Activated CD4-positive, alpha-beta T cell treated with anti-CD3 and anti-CD28 coated beads for 24 hours (primary cell): ENCODE data around the gene LYST.
"Not testable (repeated sequence)": the region's sequence is repeated elsewhere in the genome, so short reads cannot be mapped to it uniquely, and the experiment has no call there.

ENCODE experiments used
- DNase-seq, 2 donors: peaks; one replicate each; pipeline ENCODE4 v3.0.0-alpha.2; 2020; ENCODE audit warnings: low read depth in 2 of 2

The LYST gene

GRCh38 chr1:235822685-235823084, 44.0 kb downstream of the LYST start:
- no peak for DNase-seq

GRCh38 chr1:235821361-235821981, 45.2 kb downstream of the LYST start:
- no peak for DNase-seq

GRCh38 chr1:235820061-235820460, 46.6 kb downstream of the LYST start:
- no peak for DNase-seq

- DNase-seq, result no peak
Measured at GRCh38 chr1:235818632-235819136, 48.0 kb downstream of the LYST start.

- DNase-seq, result no peak
Measured at GRCh38 chr1:235817101-235817728, 49.5 kb downstream of the LYST start.

- no peak for DNase-seq
Measured at GRCh38 chr1:235809688-235810397, 56.9 kb downstream of the LYST start.

- DNase-seq, result no peak
Measured at GRCh38 chr1:235808223-235808622, 58.5 kb downstream of the LYST start.

GRCh38 chr1:235806123-235806522, 60.6 kb downstream of the LYST start:
- DNase-seq, result no peak

- no peak for DNase-seq
Measured at GRCh38 chr1:235802573-235803346, 63.9 kb downstream of the LYST start.

GRCh38 chr1:235799264-235799663, 67.4 kb downstream of the LYST start:
- no peak for DNase-seq

- DNase-seq, result no peak
Measured at GRCh38 chr1:235791532-235792060, 75.1 kb downstream of the LYST start.

GRCh38 chr1:235790123-235790522, 76.6 kb downstream of the LYST start:
- DNase-seq, result no peak

GRCh38 chr1:235786227-235786898, 80.3 kb downstream of the LYST start:
- DNase-seq, result not testable (repeated sequence)

GRCh38 chr1:235784950-235785349, 81.8 kb downstream of the LYST start:
- no peak for DNase-seq

- DNase-seq, result no peak
Measured at GRCh38 chr1:235783148-235783776, 83.4 kb downstream of the LYST start.

- DNase-seq, result no peak
Measured at GRCh38 chr1:235782601-235783000, 84.1 kb downstream of the LYST start.

GRCh38 chr1:235781807-235782206, 84.9 kb downstream of the LYST start:
- no peak for DNase-seq

- DNase-seq, result no peak
Measured at GRCh38 chr1:235779770-235780169, 86.9 kb downstream of the LYST start.

- no peak for DNase-seq
Measured at GRCh38 chr1:235776396-235776795, 90.3 kb downstream of the LYST start.

- no peak for DNase-seq
Measured at GRCh38 chr1:235775246-235775860, 91.4 kb downstream of the LYST start.
